Esophagus squamous epithelium (tissue), 5 donors: ENCODE measurements around the gene HNRNPDL. TPM values are rescaled to one million over a fixed set of nuclear protein-coding genes. Genes with fewer than 3 reads are reported as not detected.
"Not testable (repeated sequence)": the region's sequence is repeated elsewhere in the genome, so short reads cannot be mapped to it uniquely, and the experiment has no call there.

Experiments
- DNase-seq: peaks from one replicate; lab custom pipeline; 2025; lab: John Stamatoyannopoulos, UW
- H3K27ac ChIP-seq, 4 donors: fragments of 200-600 bp; sonication (generic); one replicate each; pipeline ENCODE4 v1.5.1; 2016 to 2019; ENCODE audit warnings: mild to moderate bottlenecking in 1 of 4
- H3K27me3 ChIP-seq, 4 donors: fragments of 200-600 bp; sonication (generic); 1 replicate in 3 of 4; 2 replicates in 1 of 4; pipeline versions ENCODE4 v1.5.1 to v1.6.0; 2017 to 2021; ENCODE audit warnings: antibody characterized with exemption in 1 of 4
- H3K36me3 ChIP-seq, 3 donors: fragments of 200-600 bp; sonication (generic); one replicate each; pipeline ENCODE4 v1.5.1; 2016 to 2019
- H3K4me1 ChIP-seq, 3 donors: fragments of 200-600 bp; sonication (generic); one replicate each; pipeline ENCODE4 v1.5.1; 2017 to 2019
- H3K4me3 ChIP-seq, 4 donors: fragments of 200-600 bp; sonication (generic); 1 replicate in 3 of 4; 2 replicates in 1 of 4; pipeline ENCODE4 v1.5.1; 2016 to 2019; ENCODE audit warnings: mild to moderate bottlenecking in 2 of 4, moderate library complexity in 1 of 4
- H3K9me3 ChIP-seq, 3 donors: fragments of 200-600 bp; sonication (generic); one replicate each; pipeline ENCODE4 v1.5.1; 2016 to 2019
- CTCF ChIP-seq, 6 experiments: fragments of 450-650 bp in 4 of 6; fragments of 200-600 bp in 2 of 6; sonication (generic) in 2 of 6; IDR thresholded peaks; one replicate each; pipeline ENCODE4 v1.5.1; 2016 to 2019; ENCODE audit warnings: antibody characterized with exemption in 6 of 6, mild to moderate bottlenecking in 4 of 6, moderate library complexity in 4 of 6
- POLR2A ChIP-seq, 4 donors: fragments of 450-650 bp; IDR thresholded peaks; one replicate each; pipeline ENCODE4 v1.6.1; 2017; ENCODE audit warnings: antibody characterized with exemption in 4 of 4, mild to moderate bottlenecking in 4 of 4, moderate library complexity in 3 of 4
- WGBS, 2 donors: methylation state at CpG; one replicate each; pipeline ENCODE4 v1.1.5; 2018; 5-methylcytosine and 5-hydroxymethylcytosine counted together
- intact Hi-C: fragments of 100-400 bp; cut with DNase I; formaldehyde crosslinking; loops from one replicate; pipeline ENCODE4 v1.15.0; 2022
- total RNA-seq, 4 donors: library from RNA; depleted of rRNA; stranded (reverse); fragments of >200 nt; gene quantifications; one replicate each; pipeline ENCODE4 v1.1.0, GENCODE V29; 2016
- donor health status: DM: yes; HTN: yes; CAD: no.

The HNRNPDL gene
- total RNA-seq, 4 donors from 2014 or later: 69.1 to 201 (median 133) TPM

- no peaks in the 10 kb centered on the region for H3K36me3 ChIP-seq
- WGBS, 2 donors: 51 to 64% methylated on average over 2 to 3 of the region's 3 CpGs
- no peak for TF ChIP-seq POLR2A (IDR thresholded peaks at IDR 0.05)
- no peak for TF ChIP-seq CTCF (IDR thresholded peaks at IDR 0.05)
These were observed 35.4 kb downstream of the HNRNPDL start for GRCh38 chr4:82394896-82395295.

GRCh38 chr4:82390061-82390460 lies 40.2 kb downstream of the HNRNPDL start:
- DNase-seq, intact Hi-C loops: not testable (repeated sequence)
- 87% methylated on average over 4 to 9 of the region's 9 CpGs for WGBS, 2 donors

More at GRCh38 chr4:82394896-82395295, 35.4 kb downstream of the HNRNPDL start:
- no peaks in the 10 kb centered on the region for H3K27me3 ChIP-seq
- H3K4me3 ChIP-seq: no peak overlapping the region
- intact Hi-C loops: no loop called here
- H3K9me3 ChIP-seq: no peaks in the 10 kb centered on the region
- peak overlapping the region in 1 of 4 donors; percentile 18 for H3K27ac ChIP-seq
- H3K4me1 ChIP-seq: peaks cover 0 to 5% (median 0%) of the 10 kb centered on the region in 3 donors
- no peak for DNase-seq

GRCh38 chr4:82388405-82388804 lies 41.9 kb downstream of the HNRNPDL start:
- H3K9me3 ChIP-seq: peaks cover 0 to 5% (median 0%) of the 10 kb centered on the region in 3 donors
- intact Hi-C loops: no loop called here
- no peaks in the 10 kb centered on the region for H3K4me1 ChIP-seq
- DNase-seq: no peak
- no peak overlapping the region for H3K4me3 ChIP-seq
- H3K36me3 ChIP-seq: no peaks in the 10 kb centered on the region
- TF ChIP-seq CTCF (IDR thresholded peaks at IDR 0.05): no peak
- no peak for TF ChIP-seq POLR2A (IDR thresholded peaks at IDR 0.05)
- H3K27ac ChIP-seq: no peak overlapping the region
- no peaks in the 10 kb centered on the region for H3K27me3 ChIP-seq
- 50 to 67% methylated on average over 1 of the region's 1 CpG for WGBS, 2 donors

More at GRCh38 chr4:82390061-82390460, 40.2 kb downstream of the HNRNPDL start:
- H3K27me3 ChIP-seq, H3K27ac ChIP-seq, H3K4me3 ChIP-seq, H3K4me1 ChIP-seq, H3K36me3 ChIP-seq, H3K9me3 ChIP-seq: not testable (repeated sequence)

GRCh38 chr4:82386312-82386711 lies 44.0 kb downstream of the HNRNPDL start:
- H3K9me3 ChIP-seq, DNase-seq, H3K27me3 ChIP-seq, H3K4me3 ChIP-seq, H3K36me3 ChIP-seq, H3K4me1 ChIP-seq, H3K27ac ChIP-seq, intact Hi-C loops: not testable (repeated sequence)
- 81 to 85% methylated on average over 8 of the region's 8 CpGs for WGBS, 2 donors

GRCh38 chr4:82382751-82383150 lies 47.5 kb downstream of the HNRNPDL start:
- no peaks in the 10 kb centered on the region for H3K36me3 ChIP-seq
- TF ChIP-seq CTCF (IDR thresholded peaks at IDR 0.05) (no peak), POLR2A (IDR thresholded peaks at IDR 0.05) (no peak)
- intact Hi-C loops: no loop called here
- no peaks in the 10 kb centered on the region for H3K27me3 ChIP-seq
- H3K4me3 ChIP-seq: no peak overlapping the region
- no peak for DNase-seq
- peaks cover 0 to 14% (median 0%) of the 10 kb centered on the region in 3 donors for H3K4me1 ChIP-seq
- no peak overlapping the region for H3K27ac ChIP-seq
- peaks cover 0 to 5% (median 0%) of the 10 kb centered on the region in 3 donors for H3K9me3 ChIP-seq
- 63 to 70% methylated on average over 2 of the region's 2 CpGs for WGBS, 2 donors

GRCh38 chr4:82381661-82382296 lies 48.5 kb downstream of the HNRNPDL start:
- Histone ChIP-seq H3K4me1 (peaks cover 0 to 14% (median 0%) of the 10 kb centered on the region in 3 donors), H3K36me3 (no peaks in the 10 kb centered on the region), H3K27ac (no peak overlapping the region), H3K9me3 (peaks cover 0 to 5% (median 0%) of the 10 kb centered on the region in 3 donors), H3K27me3 (no peaks in the 10 kb centered on the region), H3K4me3 (no peak overlapping the region)
- no peak for DNase-seq
- WGBS, 2 donors: 81 to 86% methylated on average over 2 of the region's 2 CpGs
- TF ChIP-seq POLR2A (IDR thresholded peaks at IDR 0.05): no peak
- TF ChIP-seq CTCF (IDR thresholded peaks at IDR 0.05): no peak
- intact Hi-C loops: no loop called here
